HPDE6-E6E7 (cell line): ENCODE measurements around the gene PRKG1.
A peak's percentile ranks its signal among the peaks of the same experiment; 100 is the strongest.

Source experiments
- DNase-seq: peaks from one replicate; pipeline ENCODE4 v3.0.0; 2011; ENCODE audit warnings: missing footprints; ENCODE audit errors: extremely low spot score

Gene PRKG1

DNA sequence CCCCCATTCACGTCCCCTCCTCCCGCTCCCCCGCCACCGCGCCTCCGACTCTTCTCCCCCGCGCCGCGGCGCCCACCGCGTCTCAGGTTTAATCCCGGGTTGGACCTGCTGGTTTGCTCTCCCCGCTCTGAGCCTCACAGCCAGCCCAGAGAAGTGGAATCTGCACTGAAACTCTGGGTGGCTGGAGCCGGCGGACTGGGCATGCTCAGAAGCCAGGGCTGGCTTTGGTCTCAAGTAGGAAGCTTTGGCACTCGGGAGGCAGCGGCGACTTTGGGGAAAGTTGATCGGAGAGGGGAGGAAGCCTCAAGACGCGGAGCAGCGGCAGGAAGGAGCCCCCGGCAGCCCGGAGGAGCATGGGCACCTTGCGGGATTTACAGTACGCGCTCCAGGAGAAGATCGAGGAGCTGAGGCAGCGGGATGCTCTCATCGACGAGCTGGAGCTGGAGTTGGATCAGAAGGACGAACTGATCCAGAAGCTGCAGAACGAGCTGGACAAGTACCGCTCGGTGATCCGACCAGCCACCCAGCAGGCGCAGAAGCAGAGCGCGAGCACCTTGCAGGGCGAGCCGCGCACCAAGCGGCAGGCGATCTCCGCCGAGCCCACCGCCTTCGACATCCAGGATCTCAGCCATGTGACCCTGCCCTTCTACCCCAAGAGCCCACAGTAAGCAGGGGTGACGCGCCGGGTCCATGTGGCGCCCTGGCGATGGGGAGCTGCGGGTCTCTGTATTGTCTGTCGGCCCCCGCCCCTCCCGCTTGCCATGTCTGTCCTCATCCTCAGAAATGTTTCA is at the start of gene PRKG1:
TSS of gene PRKG1 (plus strand) at position 250 of the 791 bp plus-strand sequence.
- peak; percentile 37 for DNase-seq

DNA sequence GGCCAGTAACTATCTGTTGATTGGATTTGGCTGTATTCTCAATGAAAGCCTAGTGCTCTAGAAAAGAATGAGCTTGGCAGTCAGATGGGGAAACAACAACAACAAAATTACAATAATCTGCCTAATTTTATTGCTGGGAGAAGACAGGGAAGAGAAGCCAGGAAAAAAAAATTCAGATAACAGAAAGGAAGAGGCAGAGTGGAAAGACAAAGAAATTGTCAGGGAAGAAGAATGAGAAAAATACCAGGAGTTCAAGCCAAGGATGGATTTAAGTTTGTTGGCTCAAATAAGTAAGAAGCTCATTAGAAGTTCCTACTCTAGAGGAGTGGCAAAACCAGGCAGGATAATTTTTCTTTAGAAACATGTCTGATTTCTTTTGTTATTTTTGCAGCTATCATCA is 45.9 kb upstream of the PRKG1 start:
- DNase-seq: no peak

DNA sequence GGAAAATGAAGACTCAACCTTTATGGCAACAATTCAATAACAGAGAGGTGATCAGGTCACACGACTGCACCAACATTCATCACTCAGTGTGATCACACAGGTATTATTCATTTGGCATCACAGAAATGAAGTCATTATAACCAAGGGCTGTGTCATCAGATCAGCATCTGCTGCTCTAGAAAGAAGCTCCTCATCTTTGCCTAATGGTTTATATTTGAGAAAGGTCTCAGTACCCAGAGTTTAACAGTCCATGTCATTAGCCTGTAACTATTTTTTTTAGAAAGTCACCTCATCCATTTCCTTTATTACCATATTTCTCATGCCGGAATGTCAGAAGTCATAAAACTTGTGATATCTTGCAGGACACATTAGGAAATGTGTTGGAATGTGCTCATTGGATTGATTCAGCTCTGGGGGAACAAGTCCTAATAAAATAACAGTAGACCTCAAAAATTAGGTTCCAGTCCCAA is 45.1 kb upstream of the PRKG1 start:
- DNase-seq: no peak

DNA sequence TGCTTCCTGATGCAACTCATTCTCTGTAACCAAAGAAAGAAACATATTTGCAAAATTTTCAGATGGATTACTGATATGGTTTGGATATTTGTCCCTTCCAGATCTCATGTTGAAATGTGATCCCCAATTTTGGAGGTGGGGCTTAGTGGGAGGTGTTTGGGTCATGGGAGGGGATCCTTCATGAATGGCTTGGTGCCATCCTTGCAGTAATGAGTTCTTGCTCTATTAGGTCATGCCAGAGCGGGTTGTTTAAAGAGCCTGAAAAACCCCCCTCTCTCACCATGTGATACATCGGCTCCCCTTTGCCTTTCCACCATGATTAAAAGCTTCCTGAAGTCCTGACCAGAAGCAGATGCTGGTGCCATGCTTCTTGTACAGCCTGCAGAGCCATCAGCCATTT is 43.8 kb upstream of the PRKG1 start:
- no peak for DNase-seq

DNA sequence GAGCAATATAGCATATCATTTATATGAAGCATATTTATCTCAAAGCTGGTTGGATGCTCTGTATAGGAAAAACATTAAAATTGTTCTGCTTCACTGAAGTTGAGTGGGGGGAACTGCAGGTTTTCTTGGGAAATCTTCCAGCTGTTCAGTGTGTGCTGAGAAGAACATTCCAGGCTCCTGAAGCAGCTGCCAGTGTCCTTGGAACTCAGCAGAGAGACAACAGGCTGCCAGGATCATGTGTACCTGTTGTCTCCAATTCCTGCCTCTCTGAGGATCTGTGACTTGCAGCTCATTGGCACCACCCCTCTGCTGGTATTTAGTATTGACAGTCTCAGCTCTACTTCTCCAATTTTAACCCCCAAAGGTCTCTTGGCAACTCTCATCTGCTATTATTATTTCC is 42.3 kb upstream of the PRKG1 start:
- no peak for DNase-seq

DNA sequence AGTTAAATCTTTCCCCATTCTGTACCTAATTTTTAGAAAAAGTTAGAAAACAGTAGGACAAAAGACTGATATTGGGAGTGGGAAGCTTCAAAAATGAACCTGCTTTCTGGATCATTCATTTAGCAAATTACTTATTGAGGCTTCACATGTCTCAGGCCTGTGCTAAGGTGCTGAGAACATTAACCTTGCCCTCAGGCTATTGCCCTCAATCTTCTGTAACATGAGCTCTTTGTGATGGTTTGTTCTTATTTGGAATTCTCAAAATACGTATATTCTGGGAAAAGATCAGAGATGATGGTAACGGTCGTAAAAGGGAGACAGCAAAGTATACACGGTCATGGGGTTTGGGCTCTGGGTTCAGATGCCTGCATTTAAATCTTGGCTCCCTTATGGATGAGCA is 39.5 kb upstream of the PRKG1 start:
- DNase-seq: no peak

DNA sequence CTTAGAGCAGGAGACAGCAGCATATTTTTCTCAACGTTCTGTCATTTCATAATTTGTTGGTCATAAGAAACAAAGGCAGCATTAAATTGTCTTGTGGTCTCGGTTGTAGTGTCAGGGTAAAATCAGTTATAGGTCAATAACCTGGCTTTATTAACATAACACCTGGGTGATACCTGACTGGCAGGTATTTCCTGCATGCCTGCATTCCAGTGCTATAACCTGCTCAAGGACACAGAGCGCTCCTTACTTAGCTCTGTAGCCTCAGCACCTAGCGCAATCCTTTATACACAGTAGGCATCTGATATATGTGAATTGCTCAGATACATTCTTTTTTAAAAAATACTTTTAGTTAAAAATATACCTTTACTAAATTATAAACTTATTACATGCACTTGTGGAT is 38.9 kb upstream of the PRKG1 start:
- DNase-seq: no peak

DNA sequence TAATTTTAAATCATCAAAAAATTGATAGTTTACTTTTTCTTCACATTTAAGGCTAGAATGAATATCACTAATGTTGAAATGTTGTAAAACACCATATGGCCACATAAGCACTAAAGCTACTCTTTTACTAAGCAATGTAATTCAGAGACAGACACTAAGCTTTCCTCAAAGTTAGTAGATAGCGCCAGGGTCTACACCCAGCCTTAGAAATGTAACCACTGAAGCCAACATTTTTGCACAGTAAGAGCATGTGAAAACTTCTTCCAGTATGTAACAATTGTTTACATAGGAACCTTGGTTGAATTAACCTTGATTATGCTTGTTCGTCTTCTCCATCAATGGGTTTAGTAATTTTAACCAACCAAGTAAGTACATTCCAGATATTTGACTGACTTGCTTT is 28.4 kb upstream of the PRKG1 start:
- no peak for DNase-seq

DNA sequence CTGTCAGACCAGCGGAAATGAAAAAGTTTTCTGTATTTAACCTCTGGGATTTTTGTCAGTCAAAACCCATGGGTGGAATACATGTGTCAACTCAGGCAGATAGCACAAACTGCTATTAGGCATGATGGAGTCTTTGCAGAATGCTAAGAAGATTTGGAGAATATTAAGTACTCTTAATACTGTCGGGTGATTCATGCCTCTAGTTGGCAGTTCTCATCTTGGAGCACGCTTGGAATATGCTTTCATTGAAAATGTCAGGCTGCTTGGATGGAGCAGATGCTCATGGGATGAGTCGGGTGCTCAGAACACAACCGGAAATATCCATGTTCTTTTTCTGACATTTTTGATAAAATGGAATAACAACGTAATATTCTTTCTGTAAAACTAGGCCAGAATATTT is 27.6 kb upstream of the PRKG1 start:
- no peak for DNase-seq

DNA sequence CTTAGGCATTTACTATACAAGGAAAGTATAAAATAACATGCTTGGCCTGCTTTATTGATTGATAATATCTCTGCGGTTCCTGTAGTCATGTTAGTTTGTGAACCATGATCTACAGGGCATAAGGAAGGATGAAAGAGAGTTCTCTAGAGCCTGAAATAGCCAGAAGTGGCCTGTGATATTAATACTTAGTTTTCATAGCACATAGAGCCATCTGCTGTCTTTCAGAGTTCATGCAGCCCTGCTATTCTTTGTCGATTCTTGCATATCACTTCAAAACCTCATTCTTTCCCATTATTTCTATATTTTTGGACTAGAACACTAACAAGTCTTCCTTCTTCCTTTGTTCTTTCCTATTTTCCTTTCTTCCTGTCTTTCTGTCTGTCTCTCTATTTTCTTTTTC is 26.4 kb upstream of the PRKG1 start:
- DNase-seq: no peak

DNA sequence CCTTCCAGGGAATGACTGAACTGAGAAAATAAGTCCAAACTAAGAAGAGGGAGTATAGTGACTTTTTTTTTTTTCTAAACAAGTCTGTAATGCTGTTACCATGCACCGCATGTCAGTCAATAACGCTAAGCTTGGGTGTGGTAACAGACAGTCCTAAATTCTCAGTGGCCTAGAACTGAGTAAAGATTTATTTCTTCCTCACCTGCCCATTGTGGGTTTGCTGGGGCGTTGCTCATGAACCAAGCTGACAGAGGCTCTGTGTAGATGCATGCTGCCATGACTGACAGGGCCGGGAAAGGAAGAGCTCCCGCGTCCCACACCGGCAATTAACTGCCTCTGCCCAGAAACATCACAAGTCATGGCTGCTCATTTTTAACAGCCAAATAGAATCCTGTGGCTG is 25.5 kb upstream of the PRKG1 start:
- DNase-seq: no peak

DNA sequence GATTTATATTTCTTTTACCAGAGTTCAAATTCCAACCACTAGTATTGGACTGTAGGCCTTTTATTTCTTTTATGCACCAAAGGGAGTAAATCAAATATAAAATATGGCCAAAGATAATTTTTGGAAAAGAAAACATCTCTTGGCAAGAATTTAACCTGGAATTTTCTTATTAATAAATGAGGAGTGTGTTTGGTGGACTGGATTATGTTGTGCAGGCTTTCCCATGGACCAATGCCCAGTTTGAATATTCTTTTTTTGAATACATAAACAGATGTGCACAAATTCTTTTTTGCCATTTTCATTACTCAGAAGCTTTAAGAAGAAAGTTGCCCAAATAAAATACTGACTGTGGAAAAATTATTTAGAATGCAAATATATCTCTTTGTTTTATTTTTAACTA is 22.1 kb upstream of the PRKG1 start:
- no peak for DNase-seq

DNA sequence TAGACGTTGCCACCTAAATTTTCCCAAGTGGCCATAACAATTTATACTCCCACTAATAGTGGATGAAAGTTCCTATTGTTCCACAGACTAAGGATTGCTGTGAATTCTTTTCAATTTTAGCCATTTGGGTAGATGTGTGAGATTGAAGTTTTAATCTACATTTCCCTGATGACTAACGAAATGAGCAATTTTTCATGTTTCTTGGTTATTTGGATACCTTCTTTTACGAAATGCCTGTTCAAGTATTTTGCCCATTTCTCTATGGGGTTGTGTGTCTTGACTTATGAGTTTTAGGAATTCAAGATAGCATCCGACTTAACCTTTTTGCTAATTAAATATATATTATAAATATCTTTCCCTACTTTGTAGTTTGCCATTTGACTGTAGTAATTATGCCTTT is 16.4 kb upstream of the PRKG1 start:
- no peak for DNase-seq

DNA sequence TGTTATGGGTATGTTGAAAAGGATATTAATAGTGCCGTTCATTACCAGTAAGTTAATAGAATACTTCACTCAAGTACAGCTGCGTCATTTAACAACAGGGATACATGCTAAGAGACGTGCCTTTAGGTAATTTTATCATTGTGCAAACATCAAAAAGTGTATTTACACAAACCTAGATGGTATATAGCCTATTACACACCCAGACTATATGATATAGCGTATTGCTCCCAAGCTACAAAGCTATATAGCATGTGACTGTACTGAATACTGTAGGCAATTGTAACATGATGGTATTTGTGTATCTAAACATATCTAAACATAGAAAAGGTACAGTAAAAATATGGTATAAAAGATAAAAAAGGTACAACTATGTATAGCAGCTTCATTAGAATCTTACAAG is 11.1 kb upstream of the PRKG1 start:
- no peak for DNase-seq

DNA sequence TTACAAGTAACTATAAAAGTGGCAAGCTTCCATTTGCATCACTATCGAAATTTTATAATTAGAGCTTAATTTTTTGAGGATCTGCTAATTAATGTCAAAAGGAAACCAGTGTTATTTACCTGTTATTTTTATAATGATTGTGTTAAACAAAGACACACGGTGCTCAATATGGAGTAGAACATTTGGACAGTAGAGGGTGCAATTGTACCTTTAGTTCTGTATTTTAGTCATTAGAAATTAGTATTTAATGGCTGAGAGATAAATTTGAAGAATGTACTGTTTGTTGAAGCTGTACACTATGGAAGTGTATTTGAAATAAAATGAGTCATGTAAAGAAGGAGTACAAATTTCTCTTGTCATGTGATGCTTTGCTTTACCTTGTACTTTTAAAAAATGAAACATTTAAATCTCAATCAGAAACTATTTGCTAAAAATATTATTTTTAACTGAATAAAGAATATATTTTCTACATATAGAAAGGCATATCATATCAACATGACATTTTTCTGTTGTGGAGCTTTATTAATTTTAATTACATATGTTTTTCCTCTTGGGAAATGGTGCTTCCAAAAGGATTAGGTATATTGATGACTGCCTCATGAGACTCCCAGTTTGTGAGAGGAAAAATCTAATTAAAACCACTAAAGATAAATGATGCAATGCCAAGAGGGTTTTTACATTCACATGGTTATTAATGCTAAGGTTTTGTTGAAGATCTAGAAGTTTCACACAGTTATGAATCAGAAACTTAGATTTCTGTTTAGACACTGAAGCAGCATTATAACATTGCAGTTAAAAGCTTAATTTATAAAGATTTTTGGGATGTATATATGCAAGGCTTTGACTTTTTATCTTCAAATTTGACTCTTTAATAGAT is 10.4 kb upstream of the PRKG1 start:
- peak; percentile 3 for DNase-seq

DNA sequence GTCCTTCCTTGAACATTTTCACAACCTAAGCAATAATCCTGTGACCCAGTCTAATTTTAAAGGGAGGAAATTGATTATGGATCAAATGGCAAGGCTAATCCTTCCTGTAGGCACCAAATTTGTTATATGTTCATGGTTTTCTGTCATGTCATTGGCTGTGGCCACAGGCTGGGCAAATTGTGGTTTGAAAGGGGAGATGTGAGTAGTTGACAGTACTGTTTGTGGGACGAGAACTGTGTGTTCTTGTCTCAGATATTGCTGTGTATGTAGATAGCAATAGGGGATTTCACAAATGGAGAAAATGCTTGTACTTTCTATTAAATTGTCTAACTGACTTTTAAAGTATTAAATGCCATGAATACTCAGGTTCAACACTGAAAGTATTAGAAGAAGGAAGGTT is 8.1 kb upstream of the PRKG1 start:
- no peak for DNase-seq

DNA sequence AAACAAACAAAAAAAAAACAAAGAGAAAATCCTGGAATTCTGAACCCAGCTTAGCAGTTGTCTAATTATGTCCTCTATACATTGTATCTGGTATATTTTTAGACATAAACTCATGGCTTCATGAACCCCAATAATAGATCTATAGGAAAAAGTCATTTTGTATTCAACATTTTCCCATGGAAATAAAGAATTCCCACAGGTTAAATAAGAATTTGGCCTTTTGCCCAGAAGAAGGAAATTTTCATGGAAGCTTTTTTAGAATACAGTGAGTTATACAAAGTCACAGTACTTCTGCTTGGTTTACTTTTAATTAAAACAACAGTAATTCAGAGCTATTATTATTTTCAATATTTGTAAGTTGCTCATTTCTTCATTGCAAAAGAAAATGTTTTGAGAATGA is 2.1 kb upstream of the PRKG1 start:
- DNase-seq: no peak

DNA sequence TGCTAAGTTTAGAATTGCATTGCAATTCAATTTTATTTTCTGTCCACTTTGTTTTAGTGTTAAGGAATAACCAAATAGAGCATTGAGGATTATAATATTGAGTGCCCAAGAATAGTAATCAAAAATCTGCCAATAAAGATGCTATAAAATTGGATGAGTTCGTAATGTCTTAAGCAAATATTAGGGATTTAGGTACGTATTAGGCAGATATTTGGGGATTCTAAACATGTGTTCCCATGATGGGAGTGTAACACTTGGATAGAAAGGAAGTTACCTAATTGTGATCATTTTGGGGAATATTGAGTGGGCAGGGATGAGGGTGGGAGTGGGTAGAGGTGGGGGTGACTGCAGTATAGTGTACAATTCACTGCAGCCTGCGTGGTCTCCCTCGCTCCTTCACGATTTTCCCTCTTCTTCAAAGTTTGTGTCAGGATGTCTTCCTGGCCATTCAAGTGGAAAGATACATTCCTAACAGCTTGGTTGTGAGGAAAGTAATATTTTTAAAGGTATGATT is 1.3 kb upstream of the PRKG1 start:
- no peak for DNase-seq

DNA sequence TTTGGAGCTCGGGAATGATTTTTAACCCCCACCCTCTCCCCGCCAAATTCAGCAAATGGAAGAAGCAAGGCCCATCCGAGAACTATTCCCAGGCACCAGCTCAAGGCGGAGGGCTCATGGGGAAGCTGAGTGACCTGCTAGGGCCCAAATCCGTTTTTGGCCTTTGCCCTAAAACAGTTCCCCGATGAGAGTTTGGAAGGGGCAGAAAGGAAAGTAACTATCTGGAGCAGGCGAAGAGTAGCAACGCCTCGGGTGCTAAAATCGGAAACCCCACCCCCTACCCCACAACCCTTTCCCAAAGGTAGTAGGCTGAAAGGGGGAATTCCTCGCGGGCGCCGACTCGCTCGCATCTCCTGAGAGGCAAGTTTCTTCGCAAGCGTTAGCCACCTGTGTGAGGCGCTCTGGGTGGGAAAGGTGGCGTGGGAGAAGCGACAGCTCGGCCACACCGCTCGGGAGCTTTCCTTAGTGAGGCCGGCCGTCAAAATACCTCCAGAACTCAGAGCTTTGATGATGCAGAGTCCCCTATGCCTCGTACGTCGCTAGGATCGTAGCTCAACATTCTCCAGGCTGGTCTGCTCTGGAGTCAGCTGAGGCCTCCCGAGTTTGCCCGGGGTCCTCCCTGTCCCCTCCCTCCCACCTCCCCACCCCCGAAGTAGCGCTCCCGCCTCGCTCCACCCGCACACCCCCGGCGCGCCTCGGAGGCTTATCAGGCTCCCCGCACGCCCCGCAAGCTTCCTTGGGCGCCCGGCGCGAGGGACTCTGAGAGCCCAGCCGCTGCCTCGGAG is 642 bp upstream of the PRKG1 start:
- DNase-seq: peak; percentile 8

DNA sequence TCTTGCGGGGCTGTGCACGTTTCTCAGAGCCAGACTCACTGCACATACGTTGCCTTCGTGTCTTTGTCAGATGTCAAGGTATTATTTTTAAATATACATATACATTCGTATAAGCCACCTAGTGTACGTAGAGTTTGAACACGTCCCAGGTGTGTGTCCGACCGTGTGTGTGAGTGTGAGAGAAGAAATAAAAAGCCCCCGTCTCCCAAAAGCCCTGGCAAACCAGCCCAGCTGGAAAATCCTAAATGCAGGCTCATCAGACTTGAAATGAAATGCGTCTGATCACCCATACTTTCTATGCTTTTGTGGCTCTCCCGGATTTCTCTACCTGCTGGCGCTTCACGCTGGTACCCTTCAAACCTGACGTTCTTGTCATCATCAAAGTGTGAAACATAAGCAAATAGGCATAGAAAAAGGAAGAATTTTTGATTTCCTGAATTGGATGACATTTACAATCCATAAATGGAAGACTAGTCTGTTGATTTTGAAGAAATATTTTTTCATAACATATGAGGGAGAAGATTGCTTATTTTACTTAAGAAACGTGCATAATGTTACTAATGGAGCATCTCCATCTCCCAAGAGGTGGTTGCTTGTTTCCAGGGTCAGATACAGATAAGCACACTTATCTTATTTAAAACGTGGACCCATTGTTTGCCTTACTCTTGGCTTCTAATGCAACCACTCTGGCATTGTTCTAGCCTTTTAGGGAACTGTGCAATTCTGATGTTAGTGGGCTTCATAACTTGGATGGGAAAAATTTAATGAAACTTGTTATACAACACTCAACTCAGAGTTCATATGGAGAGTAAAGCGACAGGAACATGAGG is 971 bp downstream of the PRKG1 start:
- no peak for DNase-seq

DNA sequence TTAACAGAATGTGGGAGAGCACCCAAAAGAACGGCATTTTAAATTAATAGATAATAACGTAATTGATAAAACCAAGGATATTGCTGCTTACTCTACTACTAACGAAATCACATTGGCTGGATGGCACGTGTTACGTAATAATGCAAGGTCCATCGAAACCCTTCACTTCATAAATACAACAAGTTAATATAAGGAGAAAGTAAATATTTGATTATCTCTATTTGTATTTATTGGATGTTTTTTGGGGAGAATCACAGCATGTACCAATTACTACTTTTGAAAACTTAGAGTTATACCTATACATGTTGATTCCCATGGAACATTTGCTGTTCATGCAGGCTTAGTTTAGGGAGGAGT is 1.6 kb downstream of the PRKG1 start:
- DNase-seq: no peak
